Smooth muscle cell (in vitro differentiated cells): ENCODE measurements around the gene MPZ. TPM values are rescaled to one million over a fixed set of nuclear protein-coding genes. Genes with fewer than 3 reads are reported as not detected.

Experiments used
- DNase-seq: peaks from one replicate; lab custom pipeline; 2025; ENCODE audit not compliant: unreplicated experiment; lab: John Stamatoyannopoulos, UW
- H2AFZ ChIP-seq: fragments of 200-600 bp; sonication (generic); 2 replicates; pipeline ENCODE4 v1.6.0; 2016; ENCODE audit warnings: antibody characterized with exemption, low read depth, mild to moderate bottlenecking
- H3F3A ChIP-seq: fragments of 200-600 bp; sonication (generic); 2 replicates; pipeline ENCODE4 v1.6.0; 2017; ENCODE audit warnings: antibody characterized with exemption, low read depth
- H3K27ac ChIP-seq: fragments of 200-600 bp; sonication (generic); 2 replicates; pipeline ENCODE4 v1.5.1; 2016; ENCODE audit warnings: low read depth, mild to moderate bottlenecking
- H3K27me3 ChIP-seq: fragments of 200-600 bp; sonication (generic); 2 replicates; pipeline ENCODE4 v1.6.1; 2016; ENCODE audit warnings: low read depth, mild to moderate bottlenecking
- H3K36me3 ChIP-seq: fragments of 200-600 bp; sonication (generic); 2 replicates; pipeline ENCODE4 v1.5.1; 2016; ENCODE audit warnings: low read depth
- H3K4me1 ChIP-seq: fragments of 200-600 bp; sonication (generic); 2 replicates; pipeline ENCODE4 v1.5.1; 2016; ENCODE audit warnings: low read depth
- H3K4me2 ChIP-seq: fragments of 200-600 bp; sonication (generic); 2 replicates; pipeline ENCODE4 v1.6.0; 2016; ENCODE audit warnings: mild to moderate bottlenecking
- H3K4me3 ChIP-seq: fragments of 200-600 bp; sonication (generic); 2 replicates; pipeline ENCODE4 v1.5.1; 2016; ENCODE audit warnings: mild to moderate bottlenecking
- H3K79me2 ChIP-seq: fragments of 200-600 bp; sonication (generic); 2 replicates; pipeline ENCODE4 v1.6.0; 2016; ENCODE audit warnings: low read depth, mild to moderate bottlenecking
- H3K9ac ChIP-seq: fragments of 200-600 bp; sonication (generic); 2 replicates; pipeline ENCODE4 v1.6.0; 2016; ENCODE audit warnings: low read depth
- H3K9me3 ChIP-seq: fragments of 200-600 bp; sonication (generic); replicated peaks from 2 replicates; pipeline ENCODE4 v1.5.1; 2016; ENCODE audit warnings: low read depth
- H4K20me1 ChIP-seq: fragments of 200-600 bp; sonication (generic); 2 replicates; pipeline ENCODE4 v1.6.0; 2016; ENCODE audit warnings: low read depth
- CTCF ChIP-seq: fragments of 200-600 bp; sonication (generic); IDR thresholded peaks from 2 replicates; pipeline ENCODE4 v1.5.1; 2017; ENCODE audit warnings: borderline replicate concordance, mild to moderate bottlenecking, antibody characterized with exemption; ENCODE audit not compliant: insufficient read depth, poor library complexity, severe bottlenecking
- WGBS: methylation state at CpG from one replicate; pipeline ENCODE4 v1.1.7; 2016; ENCODE audit warnings: low lambda C conversion rate; 5-methylcytosine and 5-hydroxymethylcytosine counted together
- polyA plus RNA-seq: library from polyadenylated mRNA; unstranded; fragments of >200 nt; fragmentation: Nextera tagmentation; extraction: Ambion mirVana; gene quantifications from 2 replicates; pipeline ENCODE4 v1.2.1, GENCODE V29; 2016
- total RNA-seq: library from RNA; depleted of rRNA; stranded (reverse); fragments of >200 nt; gene quantifications from 2 replicates; pipeline ENCODE4 v1.2.3, GENCODE V29; 2014

The MPZ gene
- total and polyA plus RNA-seq, 2 experiments from 2014 or later: not detected

- no peak for DNase-seq
- WGBS: 68% methylated on average over 2 of the region's 2 CpGs
- H3K9ac ChIP-seq: no peak overlapping the region
- H3F3A ChIP-seq: no peaks in the 10 kb centered on the region
- H3K27me3 ChIP-seq: no peaks in the 10 kb centered on the region
- TF ChIP-seq CTCF: no peak
- H3K4me2 ChIP-seq: no peak overlapping the region
- no peaks in the 10 kb centered on the region for H3K9me3 ChIP-seq
- H2AFZ ChIP-seq: no peak overlapping the region
- H3K4me3 ChIP-seq: no peak overlapping the region
- no peaks in the 10 kb centered on the region for H3K79me2 ChIP-seq
- no peak overlapping the region for H3K27ac ChIP-seq
- H4K20me1 ChIP-seq: no peaks in the 10 kb centered on the region
- no peaks in the 10 kb centered on the region for H3K36me3 ChIP-seq
- peaks cover 11% of the 10 kb centered on the region for H3K4me1 ChIP-seq
These were observed 1.7 kb downstream of the MPZ start for GRCh38 chr1:161307892-161308638.

- Histone ChIP-seq H3K9me3 (no peaks in the 10 kb centered on the region), H4K20me1 (no peaks in the 10 kb centered on the region), H3K36me3 (no peaks in the 10 kb centered on the region), H3K4me1 (peaks cover 11% of the 10 kb centered on the region), H3F3A (no peaks in the 10 kb centered on the region), H3K4me2 (no peak overlapping the region), H2AFZ (no peak overlapping the region), H3K4me3 (no peak overlapping the region), H3K9ac (no peak overlapping the region), H3K27me3 (no peaks in the 10 kb centered on the region), H3K27ac (no peak overlapping the region), H3K79me2 (no peaks in the 10 kb centered on the region)
- DNase-seq: no peak
- 93% methylated on average over 7 of the region's 7 CpGs for WGBS
- TF ChIP-seq CTCF: no peak
These were observed 2.5 kb downstream of the MPZ start for GRCh38 chr1:161307230-161307768.

- TF ChIP-seq CTCF: peak; percentile 10
- peak; percentile 16 for DNase-seq
- WGBS: 2% methylated on average over 24 of the region's 31 CpGs
These were observed 3.8 kb downstream of the MPZ start for GRCh38 chr1:161305867-161306519.

More at GRCh38 chr1:161305867-161306519, 3.8 kb downstream of the MPZ start:
- peak overlapping the region; percentile 18 for H3K9ac ChIP-seq
- H2AFZ ChIP-seq: peak overlapping the region; percentile 86
- no peak overlapping the region for H3K27ac ChIP-seq
- H3K4me2 ChIP-seq: peak overlapping the region; percentile 90
- H3K4me1 ChIP-seq: peaks cover 11% of the 10 kb centered on the region
- H3K79me2 ChIP-seq: no peaks in the 10 kb centered on the region
- H4K20me1 ChIP-seq: no peaks in the 10 kb centered on the region
- H3F3A ChIP-seq: no peaks in the 10 kb centered on the region
- H3K4me3 ChIP-seq: peak overlapping the region; percentile 69
- no peaks in the 10 kb centered on the region for H3K27me3 ChIP-seq
- H3K36me3 ChIP-seq: no peaks in the 10 kb centered on the region
- H3K9me3 ChIP-seq: no peaks in the 10 kb centered on the region
